ENCODE data around the gene DDR1.

DNA sequence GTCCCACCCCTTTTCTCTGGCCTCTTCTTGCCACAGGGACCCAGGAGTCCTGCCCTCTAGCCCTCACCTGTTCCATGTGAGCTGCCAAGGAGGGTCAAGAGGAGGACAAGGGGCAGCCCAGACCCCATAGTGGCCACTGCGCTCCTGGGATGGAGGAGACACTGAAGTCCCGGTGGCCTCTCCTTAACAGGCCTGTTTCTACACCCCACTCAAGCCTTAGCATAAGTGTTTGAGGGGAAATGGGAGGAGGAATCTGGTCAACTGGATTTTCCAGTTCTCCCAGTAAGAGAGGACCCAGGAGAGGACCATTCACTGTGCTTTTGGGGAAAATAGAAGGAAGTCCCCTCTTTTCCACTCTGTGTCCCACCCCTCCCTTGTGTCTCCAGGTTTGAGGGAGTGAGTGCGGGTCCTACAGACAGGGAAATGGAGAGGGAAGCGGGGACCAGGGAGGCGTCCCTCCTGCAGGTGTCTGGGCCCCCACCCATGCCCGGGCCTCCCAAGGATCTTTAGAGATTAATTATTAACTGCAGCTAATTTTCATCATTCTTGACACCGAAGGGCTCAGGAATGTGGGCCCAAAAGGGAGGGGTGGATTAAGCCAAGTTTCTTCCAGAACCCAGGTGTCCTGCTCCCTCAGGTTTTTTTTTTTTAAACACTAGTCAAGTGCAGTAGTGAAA lies 47.8 kb downstream of the DDR1 start, which contains the start of gene SFTA2:
- TF ChIP-seq CTCF (optimal IDR thresholded peaks at IDR 0.05 in 1 of 3, IDR thresholded peaks at IDR 0.05 in 1 of 3, conservative IDR thresholded peaks at IDR 0.05 in 1 of 3; ENCODE audit: extremely low read depth in 1 of 3, insufficient read depth in 2 of 3, low read length in 3 of 3) (no peak), EZH2 (IDR thresholded peaks at IDR 0.05; ENCODE audit: low read length) (no peak)
